Thoracic aorta (tissue), 2 donors: ENCODE measurements around the gene TBC1D5. TPM values are rescaled to one million over a fixed set of nuclear protein-coding genes. Genes with fewer than 3 reads are reported as not detected.

ENCODE experiments used
- ATAC-seq: fragments of 150-250 bp; one replicate; pipeline ENCODE4 v1.8.0; 2017; ENCODE audit warnings: low read depth; ENCODE audit not compliant: insufficient number of reproducible peaks, low FRiP score
- DNase-seq: peaks from one replicate; pipeline ENCODE4 v3.0.0-alpha.2; 2020; ENCODE audit warnings: low spot score
- H3K27ac ChIP-seq, 2 donors: fragments of 200-600 bp; sonication (generic); 1 replicate in 1 of 2; 2 replicates in 1 of 2; pipeline ENCODE4 v1.5.1; 2016; ENCODE audit warnings: mild to moderate bottlenecking in 2 of 2, moderate library complexity in 2 of 2
- H3K27me3 ChIP-seq: fragments of 200-600 bp; sonication (generic); replicated peaks from 2 replicates; pipeline ENCODE4 v1.6.0; 2016; ENCODE audit warnings: mild to moderate bottlenecking; ENCODE audit not compliant: insufficient read depth
- H3K36me3 ChIP-seq: fragments of 200-600 bp; sonication (generic); one replicate; pipeline ENCODE4 v1.5.1; 2016
- H3K4me1 ChIP-seq, 2 donors: fragments of 200-600 bp; sonication (generic); 1 replicate in 1 of 2; 2 replicates in 1 of 2; pipeline versions ENCODE4 v1.5.1 to v1.6.0; 2016; ENCODE audit warnings: low read depth in 2 of 2, mild to moderate bottlenecking in 1 of 2; ENCODE audit not compliant: control insufficient read depth in 1 of 2
- H3K4me3 ChIP-seq: fragments of 200-600 bp; sonication (generic); 2 replicates; pipeline ENCODE4 v1.5.1; 2016; ENCODE audit warnings: mild to moderate bottlenecking
- H3K9me3 ChIP-seq: fragments of 200-600 bp; sonication (generic); 2 replicates; pipeline ENCODE4 v1.5.1; 2016
- total RNA-seq, 2 donors: library from RNA; depleted of rRNA; stranded (reverse); fragments of >200 nt; gene quantifications; one replicate each; pipeline versions ENCODE4 v1.1.0 to v1.2.3, GENCODE V29; 2016
- TF ChIP-seq, protein P1 (sequence below): fragments of 200-600 bp; sonication (generic); IDR thresholded peaks from one replicate; pipeline ENCODE4 v1.5.1; 2019; ENCODE audit warnings: antibody characterized with exemption

The TBC1D5 gene
- total RNA-seq, 2 donors from 2014 or later, result 80.6 to 103 TPM

DNA sequence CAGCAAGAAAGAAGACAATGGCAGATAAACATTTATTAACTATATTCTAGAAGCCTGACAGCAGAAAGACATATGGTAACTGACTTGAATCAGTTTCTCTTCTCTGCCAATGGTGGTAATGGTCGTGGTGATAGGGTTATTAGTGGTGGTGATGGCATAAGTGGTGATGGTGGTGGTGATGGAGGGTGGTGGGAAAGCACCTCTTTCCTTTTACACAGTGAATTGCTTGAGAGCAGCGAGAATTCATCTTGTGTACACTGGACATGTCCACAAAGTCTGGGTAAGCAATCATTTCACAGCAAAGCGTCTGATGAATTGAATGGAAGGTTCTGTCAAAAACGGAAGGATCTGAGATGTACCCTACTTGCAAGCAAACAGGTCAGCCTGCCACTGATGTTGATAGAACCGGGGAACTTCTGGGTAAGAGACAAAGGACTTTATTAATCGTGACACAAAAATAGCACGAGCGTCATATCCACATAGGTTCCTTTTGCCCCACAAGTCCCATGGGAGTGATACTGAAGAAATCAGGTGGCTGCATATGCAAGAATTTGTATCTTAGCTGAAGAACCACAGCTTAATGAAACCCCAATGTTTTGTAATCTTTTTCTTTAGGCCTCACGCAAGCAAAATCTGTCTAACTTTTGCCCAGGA lies 23.5 kb upstream of the TBC1D5 start:
- Histone ChIP-seq H3K27ac (no peak overlapping the region), H3K27me3 (no peaks in the 10 kb centered on the region), H3K9me3 (no peaks in the 10 kb centered on the region), H3K36me3 (no peaks in the 10 kb centered on the region), H3K4me1 (no peaks in the 10 kb centered on the region), H3K4me3 (no peak overlapping the region)
- DNase-seq (no peak), ATAC-seq (no peak)
- TF ChIP-seq, protein P1, sequence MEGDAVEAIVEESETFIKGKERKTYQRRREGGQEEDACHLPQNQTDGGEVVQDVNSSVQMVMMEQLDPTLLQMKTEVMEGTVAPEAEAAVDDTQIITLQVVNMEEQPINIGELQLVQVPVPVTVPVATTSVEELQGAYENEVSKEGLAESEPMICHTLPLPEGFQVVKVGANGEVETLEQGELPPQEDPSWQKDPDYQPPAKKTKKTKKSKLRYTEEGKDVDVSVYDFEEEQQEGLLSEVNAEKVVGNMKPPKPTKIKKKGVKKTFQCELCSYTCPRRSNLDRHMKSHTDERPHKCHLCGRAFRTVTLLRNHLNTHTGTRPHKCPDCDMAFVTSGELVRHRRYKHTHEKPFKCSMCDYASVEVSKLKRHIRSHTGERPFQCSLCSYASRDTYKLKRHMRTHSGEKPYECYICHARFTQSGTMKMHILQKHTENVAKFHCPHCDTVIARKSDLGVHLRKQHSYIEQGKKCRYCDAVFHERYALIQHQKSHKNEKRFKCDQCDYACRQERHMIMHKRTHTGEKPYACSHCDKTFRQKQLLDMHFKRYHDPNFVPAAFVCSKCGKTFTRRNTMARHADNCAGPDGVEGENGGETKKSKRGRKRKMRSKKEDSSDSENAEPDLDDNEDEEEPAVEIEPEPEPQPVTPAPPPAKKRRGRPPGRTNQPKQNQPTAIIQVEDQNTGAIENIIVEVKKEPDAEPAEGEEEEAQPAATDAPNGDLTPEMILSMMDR, result no peak

DNA sequence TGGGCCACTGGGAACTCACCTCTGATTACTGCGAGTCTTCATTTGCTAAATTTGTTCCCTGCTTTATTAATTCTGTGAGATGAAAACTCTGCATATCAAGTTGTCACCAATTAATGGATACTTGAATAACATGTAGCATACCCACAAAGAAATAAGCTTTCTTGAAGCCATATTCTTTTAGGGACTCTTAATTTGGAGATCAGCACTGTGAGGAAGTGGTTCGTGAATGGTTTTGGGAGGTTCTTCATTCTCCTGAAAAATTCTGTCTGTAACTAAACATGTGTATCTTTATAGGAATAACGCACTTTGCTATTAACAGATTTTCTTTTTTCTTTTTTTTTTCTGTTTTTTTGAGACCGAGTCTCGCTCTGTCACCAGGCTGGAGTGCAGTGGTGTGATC lies 19.1 kb upstream of the TBC1D5 start:
- H3K4me1 ChIP-seq, result no peaks in the 10 kb centered on the region

DNA sequence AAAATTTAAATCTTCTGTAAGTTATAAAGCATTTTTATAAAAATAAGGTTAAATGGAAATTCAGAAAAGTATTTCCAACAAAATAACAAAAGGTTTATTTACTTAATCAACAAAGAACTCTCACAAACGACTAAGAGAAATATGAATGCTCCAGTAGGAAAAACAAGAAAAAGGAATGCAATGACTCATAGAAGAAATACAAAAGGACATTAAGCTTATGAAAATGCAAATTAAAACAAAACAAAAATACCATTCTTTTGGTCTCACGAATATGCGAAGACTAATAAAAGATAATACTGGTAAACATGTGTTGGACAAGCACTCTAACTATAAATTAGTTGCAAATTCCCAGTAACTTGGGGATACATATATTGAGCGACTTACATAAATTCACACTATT lies 17.5 kb upstream of the TBC1D5 start:
- Histone ChIP-seq H3K4me1 (no peaks in the 10 kb centered on the region), H3K36me3 (no peaks in the 10 kb centered on the region), H3K27me3 (no peaks in the 10 kb centered on the region), H3K27ac (no peak overlapping the region), H3K4me3 (no peak overlapping the region), H3K9me3 (no peaks in the 10 kb centered on the region)
- ATAC-seq (no peak), DNase-seq (no peak)
- TF ChIP-seq, protein P1, result no peak

More for the DNA sequence above, 19.1 kb upstream of the TBC1D5 start:
- DNase-seq, result no peak
- H3K27me3 ChIP-seq, result no peaks in the 10 kb centered on the region
- H3K9me3 ChIP-seq, result no peaks in the 10 kb centered on the region
- no peak overlapping the region for H3K27ac ChIP-seq
- no peak for ATAC-seq
- TF ChIP-seq, protein P1, result no peak
- H3K36me3 ChIP-seq, result no peaks in the 10 kb centered on the region
- H3K4me3 ChIP-seq, result no peak overlapping the region

DNA sequence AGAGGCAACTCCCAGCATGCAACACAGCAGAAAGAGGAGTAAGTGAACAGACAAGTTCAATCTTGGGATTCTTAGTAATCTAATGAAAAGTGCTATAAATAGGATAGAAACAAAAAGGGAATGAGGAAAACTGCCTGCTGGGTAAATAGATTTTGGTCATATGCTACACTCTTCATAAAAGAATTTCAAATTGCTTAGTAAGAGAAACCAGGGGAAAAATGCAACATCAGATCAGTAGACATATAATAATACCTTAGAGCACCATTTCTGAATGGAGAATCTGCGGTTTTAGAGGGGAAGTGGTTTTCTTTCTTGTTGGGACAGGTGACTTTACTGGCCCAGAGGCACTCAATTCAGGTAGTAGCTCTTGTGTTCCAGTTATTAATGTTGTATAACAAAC lies 13.4 kb upstream of the TBC1D5 start:
- peaks cover 0 to 5% of the 10 kb centered on the region in 2 donors for H3K4me1 ChIP-seq
- DNase-seq (no peak), ATAC-seq (no peak)
- no peaks in the 10 kb centered on the region for H3K9me3 ChIP-seq
- TF ChIP-seq, protein P1, result no peak
- H3K27me3 ChIP-seq, result no peaks in the 10 kb centered on the region
- H3K27ac ChIP-seq, result no peak overlapping the region
- no peaks in the 10 kb centered on the region for H3K36me3 ChIP-seq
- H3K4me3 ChIP-seq, result no peak overlapping the region

DNA sequence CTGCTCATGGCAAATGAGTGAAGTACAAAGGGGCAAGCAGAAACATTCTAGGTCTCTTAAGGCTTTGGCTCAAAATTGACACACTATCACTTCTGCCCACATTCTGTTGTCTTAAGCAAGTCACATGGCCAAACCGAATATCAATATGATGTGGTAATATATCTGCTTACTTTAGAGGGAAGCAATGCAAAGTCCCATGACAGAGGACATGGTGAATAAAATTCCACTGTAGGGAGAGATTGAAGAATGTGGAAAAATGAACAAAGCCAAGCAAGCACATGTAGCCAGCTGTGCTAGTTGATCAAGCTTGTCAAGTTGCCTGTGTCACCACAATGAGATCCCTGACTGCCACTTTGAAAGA lies 11.2 kb upstream of the TBC1D5 start:
- Histone ChIP-seq H3K27me3 (no peaks in the 10 kb centered on the region), H3K4me1 (peaks cover 0 to 5% of the 10 kb centered on the region in 2 donors), H3K36me3 (no peaks in the 10 kb centered on the region), H3K27ac (no peak overlapping the region), H3K4me3 (no peak overlapping the region), H3K9me3 (no peaks in the 10 kb centered on the region)
- ATAC-seq, result no peak
- TF ChIP-seq, protein P1, result no peak
- DNase-seq, result no peak
